ENCODE results near the gene BIN2. TPM values are rescaled to one million over a fixed set of nuclear protein-coding genes. Genes with fewer than 3 reads are reported as not detected.

The BIN2 gene
- total RNA-seq, 1 experiment from 2014 or later = not detected

DNA sequence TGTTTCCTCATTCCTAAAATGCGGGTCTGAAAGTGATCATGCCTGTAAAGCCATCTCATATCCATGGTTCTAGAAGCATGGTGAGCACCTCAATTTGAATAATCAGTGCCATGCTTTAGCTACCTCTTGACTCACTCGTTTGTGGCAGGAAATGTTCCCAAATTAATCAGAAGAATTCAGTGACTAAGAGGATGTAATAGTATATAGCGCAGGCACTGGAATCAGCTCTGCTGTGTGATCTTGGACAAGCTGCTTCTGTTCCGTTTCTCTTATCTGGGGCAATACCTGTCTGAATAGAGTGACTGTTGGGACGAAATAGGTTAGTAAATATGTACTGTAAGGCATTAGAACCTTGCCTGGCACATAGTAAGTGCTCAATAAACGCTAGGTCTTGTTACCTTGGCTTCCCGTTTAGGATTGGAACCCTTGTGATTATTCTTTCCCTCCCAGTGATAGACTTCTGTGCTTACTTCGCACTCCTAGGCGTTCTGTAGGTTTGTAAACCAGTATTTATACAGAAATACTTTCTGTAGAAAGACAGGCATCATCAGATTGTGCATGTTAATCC, 52.9 kb downstream of the BIN2 start:
- Mint-ChIP-seq H3K4me3 (ENCODE audit: unreplicated experiment) (peak overlapping the region; percentile 87), H3K9me3 (ENCODE audit: unreplicated experiment) (no peaks in the 10 kb centered on the region), H3K36me3 (ENCODE audit: insufficient read depth, unreplicated experiment) (no peaks in the 10 kb centered on the region), H3K27ac (ENCODE audit: low read depth, unreplicated experiment) (peak overlapping the region; percentile 74), H3K27me3 (ENCODE audit: insufficient read depth, unreplicated experiment) (no peaks in the 10 kb centered on the region), H3K4me1 (ENCODE audit: insufficient read depth, unreplicated experiment) (peaks cover 12% of the 10 kb centered on the region)
- intact Hi-C loops (cut with micrococcal nuclease) = loop anchor here (5.0 kb wide), 1 partner anchor 36 kb away; no protein-coding TSS in a partner anchor
- ChIA-PET POLR2A (interaction anchor here (0.6 to 2.6 kb wide), 10 partner anchors 11 to 215 kb away, joined by 3 to 38 read pairs (median 5); partner anchors contain the start of gene DAZAP2), CTCF (interaction anchor here (0.6 to 6.4 kb wide), 11 partner anchors 8 to 1252 kb away, joined by 3 to 110 read pairs (median 3); no protein-coding TSS in a partner anchor)
- peak; percentile 80 for DNase-seq (ENCODE audit: unreplicated experiment)
- TF ChIP-seq, protein P1, sequence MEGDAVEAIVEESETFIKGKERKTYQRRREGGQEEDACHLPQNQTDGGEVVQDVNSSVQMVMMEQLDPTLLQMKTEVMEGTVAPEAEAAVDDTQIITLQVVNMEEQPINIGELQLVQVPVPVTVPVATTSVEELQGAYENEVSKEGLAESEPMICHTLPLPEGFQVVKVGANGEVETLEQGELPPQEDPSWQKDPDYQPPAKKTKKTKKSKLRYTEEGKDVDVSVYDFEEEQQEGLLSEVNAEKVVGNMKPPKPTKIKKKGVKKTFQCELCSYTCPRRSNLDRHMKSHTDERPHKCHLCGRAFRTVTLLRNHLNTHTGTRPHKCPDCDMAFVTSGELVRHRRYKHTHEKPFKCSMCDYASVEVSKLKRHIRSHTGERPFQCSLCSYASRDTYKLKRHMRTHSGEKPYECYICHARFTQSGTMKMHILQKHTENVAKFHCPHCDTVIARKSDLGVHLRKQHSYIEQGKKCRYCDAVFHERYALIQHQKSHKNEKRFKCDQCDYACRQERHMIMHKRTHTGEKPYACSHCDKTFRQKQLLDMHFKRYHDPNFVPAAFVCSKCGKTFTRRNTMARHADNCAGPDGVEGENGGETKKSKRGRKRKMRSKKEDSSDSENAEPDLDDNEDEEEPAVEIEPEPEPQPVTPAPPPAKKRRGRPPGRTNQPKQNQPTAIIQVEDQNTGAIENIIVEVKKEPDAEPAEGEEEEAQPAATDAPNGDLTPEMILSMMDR (IDR thresholded peaks at IDR 0.05; ENCODE audit: unreplicated experiment) = no peak
- BruUV-seq (replicated peaks) = TSS peak; percentile 70

DNA sequence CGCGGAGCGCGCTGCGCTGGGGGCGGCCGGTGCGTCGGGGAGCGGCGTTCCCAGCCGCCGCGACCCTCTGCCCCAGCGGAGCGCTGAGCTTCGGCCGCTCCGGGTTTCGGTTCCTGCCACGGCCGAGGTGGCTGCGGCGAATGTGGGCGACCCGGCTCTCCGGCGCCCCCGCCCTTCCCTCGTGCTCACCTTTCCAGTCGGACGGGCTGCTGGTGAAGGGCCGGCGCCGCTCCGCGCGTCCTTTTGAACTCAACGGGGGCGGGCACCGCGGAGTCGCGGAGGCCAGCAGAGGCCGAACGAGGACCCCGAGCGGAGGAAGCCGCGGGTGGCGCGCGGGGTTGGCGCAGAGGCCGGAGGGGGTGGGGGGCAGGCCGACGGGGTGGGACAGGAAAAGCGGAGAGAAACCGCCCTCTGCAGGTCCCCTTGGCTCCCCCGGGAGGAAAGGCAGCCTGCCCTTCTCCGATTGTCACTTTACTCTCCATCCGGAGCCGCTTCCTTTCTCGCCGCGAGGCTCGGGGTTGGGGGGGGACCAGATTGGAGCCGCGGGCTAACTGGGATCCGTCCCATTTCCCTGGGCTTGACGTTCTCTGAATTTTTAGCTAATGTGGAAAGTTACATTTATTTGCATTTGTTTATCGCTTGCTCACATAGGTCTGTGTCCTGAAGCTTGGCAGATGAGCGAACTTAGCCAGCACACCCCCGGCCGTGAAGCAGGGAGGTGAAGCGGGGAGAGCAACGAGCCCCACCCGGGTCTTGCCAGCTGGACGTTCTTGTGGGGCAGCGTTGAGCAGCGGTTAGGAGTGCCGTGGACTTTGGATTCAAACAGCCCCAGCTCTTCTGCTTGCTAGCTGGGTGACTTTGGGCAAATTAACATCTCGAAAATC, 53.7 kb downstream of the BIN2 start, which contains the start of gene SMAGP:
SMAGP (minus strand) TSS at position 349 of the 884 bp plus-strand sequence. CDS start 1,137 bp downstream, outside the sequence.
- TSS peak; percentile 50 for BruUV-seq (replicated peaks)
- Mint-ChIP-seq H3K4me3 (ENCODE audit: unreplicated experiment) (peak within 1 kb of the TSS; percentile 87), H3K27ac (ENCODE audit: low read depth, unreplicated experiment) (peak within 1 kb of the TSS; percentile 74), H3K36me3 (ENCODE audit: insufficient read depth, unreplicated experiment) (no peaks in the 10 kb centered on the region), H3K9me3 (ENCODE audit: unreplicated experiment) (no peaks in the 10 kb centered on the region), H3K4me1 (ENCODE audit: insufficient read depth, unreplicated experiment) (peaks cover 17% of the 10 kb centered on the region), H3K27me3 (ENCODE audit: insufficient read depth, unreplicated experiment) (no peaks in the 10 kb centered on the region)
- intact Hi-C loops (cut with micrococcal nuclease) = loop anchor here (5.0 kb wide), 1 partner anchor 37 kb away; no protein-coding TSS in a partner anchor
- ChIA-PET POLR2A (interaction anchor here (0.6 to 2.6 kb wide), 12 partner anchors 11 to 214 kb away, joined by 3 to 38 read pairs (median 4); partner anchors contain the start of gene DAZAP2), CTCF (interaction anchor here (0.5 to 6.4 kb wide), 11 partner anchors 9 to 661 kb away, joined by 3 to 110 read pairs (median 3); no protein-coding TSS in a partner anchor)
- peak; percentile 44 for DNase-seq (ENCODE audit: unreplicated experiment)
- TF ChIP-seq, protein P1 (IDR thresholded peaks at IDR 0.05; ENCODE audit: unreplicated experiment) = no peak

DNA sequence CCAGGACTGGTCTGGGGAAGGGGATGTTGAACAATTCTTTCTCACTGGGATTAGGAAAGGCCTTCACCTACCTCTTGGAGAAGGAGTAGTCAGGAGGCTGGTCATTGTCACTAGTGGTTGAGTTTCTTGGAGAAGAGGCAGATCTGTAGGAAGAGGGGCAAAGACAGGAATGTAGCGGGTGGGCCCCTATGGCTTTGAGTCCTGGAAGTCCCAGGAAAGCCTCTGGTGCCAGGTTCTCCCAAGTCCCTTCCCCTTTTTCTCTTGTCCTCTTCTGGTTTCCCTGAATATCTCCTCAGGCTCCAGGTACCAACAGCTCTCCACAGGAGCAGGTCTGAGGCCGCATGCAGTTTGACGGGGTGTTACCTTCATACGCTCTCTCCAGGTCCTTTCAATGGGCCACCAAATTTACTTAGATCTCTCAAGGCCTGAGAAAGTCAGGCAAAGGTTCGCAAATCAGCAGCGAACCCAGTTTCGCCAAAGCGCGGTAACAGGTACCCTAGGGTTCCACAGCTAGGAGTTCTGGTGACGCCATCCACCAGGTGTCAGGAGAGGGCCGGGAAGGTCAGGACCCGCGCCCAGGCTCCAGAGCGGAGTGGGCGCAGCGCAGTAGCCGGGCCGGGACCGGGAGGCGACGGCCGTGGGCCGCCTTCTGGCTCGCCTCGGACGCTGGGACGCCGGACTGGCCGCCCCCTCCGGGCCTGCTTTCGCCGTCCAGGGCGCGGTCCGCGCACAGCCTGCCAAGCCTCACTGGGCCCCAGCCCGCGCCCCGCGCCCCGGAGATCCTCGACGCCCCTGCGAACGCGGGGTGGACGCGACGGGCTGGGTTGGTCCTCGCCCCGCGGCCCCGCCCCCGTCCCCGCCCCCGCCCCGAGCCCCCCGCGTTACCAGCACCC, 54.6 kb downstream of the BIN2 start:
- peak; percentile 74 for DNase-seq (ENCODE audit: unreplicated experiment)
- intact Hi-C loops (cut with micrococcal nuclease) = loop anchor here (1.0 to 10.0 kb wide), 3 partner anchors 38 to 225 kb away; partner anchors contain the start of gene LETMD1
- CTCF ChIA-PET = interaction anchor here (0.6 to 6.4 kb wide), 3 partner anchors 71 to 263 kb away, joined by 3 to 110 read pairs (median 3); no protein-coding TSS in a partner anchor
- Mint-ChIP-seq H3K27me3 (ENCODE audit: insufficient read depth, unreplicated experiment) (no peaks in the 10 kb centered on the region), H3K9me3 (ENCODE audit: unreplicated experiment) (no peaks in the 10 kb centered on the region), H3K27ac (ENCODE audit: low read depth, unreplicated experiment) (no peak overlapping the region), H3K36me3 (ENCODE audit: insufficient read depth, unreplicated experiment) (no peaks in the 10 kb centered on the region), H3K4me3 (ENCODE audit: unreplicated experiment) (peak overlapping the region; percentile 87), H3K4me1 (ENCODE audit: insufficient read depth, unreplicated experiment) (peaks cover 18% of the 10 kb centered on the region)
- POLR2A ChIA-PET = interaction anchor here (0.8 to 2.6 kb wide), 5 partner anchors 12 to 200 kb away, joined by 3 to 38 read pairs (median 4); partner anchors contain the start of gene DAZAP2
- TF ChIP-seq, protein P1 (IDR thresholded peaks at IDR 0.05; ENCODE audit: unreplicated experiment) = peak; percentile 66
- BruUV-seq (replicated peaks) = no TSS peak
